NT2/D1 (cell line): ENCODE results near the gene TMEM86B.

Experiments used
- DNase-seq: peaks from one replicate; pipeline ENCODE4 v3.0.0-alpha.2; 2011; ENCODE audit warnings: low read depth, low spot score
- H3K27me3 ChIP-seq: 2 replicates; pipeline ENCODE4 v1.6.0; 2011; ENCODE audit warnings: mild to moderate bottlenecking; ENCODE audit not compliant: insufficient read length, insufficient read depth
- H3K36me3 ChIP-seq: 2 replicates; pipeline ENCODE4 v1.6.1; 2011; ENCODE audit warnings: mild to moderate bottlenecking, low read length, mixed read lengths; ENCODE audit not compliant: insufficient read depth, insufficient read length
- H3K4me1 ChIP-seq: 2 replicates; pipeline ENCODE4 v1.5.1; 2011; ENCODE audit not compliant: insufficient read depth, insufficient read length
- H3K4me3 ChIP-seq: 2 replicates; pipeline ENCODE4 v1.5.1; 2011; ENCODE audit warnings: low read depth; ENCODE audit not compliant: insufficient read length
- H3K9ac ChIP-seq: 2 replicates; pipeline ENCODE4 v1.6.0; 2011; ENCODE audit warnings: low read depth; ENCODE audit not compliant: insufficient read length
- H3K9me3 ChIP-seq: 2 replicates; pipeline ENCODE4 v1.5.1; 2011; ENCODE audit warnings: mild to moderate bottlenecking, low read length; ENCODE audit not compliant: insufficient read depth
- SUZ12 ChIP-seq: IDR thresholded peaks from 2 replicates; pipeline ENCODE4 v1.6.1; 2011; ENCODE audit not compliant: insufficient read length, insufficient read depth; ENCODE audit errors: extremely low read depth
- YY1 ChIP-seq: IDR thresholded peaks from 2 replicates; pipeline ENCODE4 v1.6.1; 2011; ENCODE audit not compliant: insufficient read length, insufficient read depth
- ZNF274 ChIP-seq: IDR thresholded peaks from 2 replicates; pipeline ENCODE4 v1.6.1; 2011; ENCODE audit warnings: mild to moderate bottlenecking, low read depth, low read length

Gene TMEM86B

DNA sequence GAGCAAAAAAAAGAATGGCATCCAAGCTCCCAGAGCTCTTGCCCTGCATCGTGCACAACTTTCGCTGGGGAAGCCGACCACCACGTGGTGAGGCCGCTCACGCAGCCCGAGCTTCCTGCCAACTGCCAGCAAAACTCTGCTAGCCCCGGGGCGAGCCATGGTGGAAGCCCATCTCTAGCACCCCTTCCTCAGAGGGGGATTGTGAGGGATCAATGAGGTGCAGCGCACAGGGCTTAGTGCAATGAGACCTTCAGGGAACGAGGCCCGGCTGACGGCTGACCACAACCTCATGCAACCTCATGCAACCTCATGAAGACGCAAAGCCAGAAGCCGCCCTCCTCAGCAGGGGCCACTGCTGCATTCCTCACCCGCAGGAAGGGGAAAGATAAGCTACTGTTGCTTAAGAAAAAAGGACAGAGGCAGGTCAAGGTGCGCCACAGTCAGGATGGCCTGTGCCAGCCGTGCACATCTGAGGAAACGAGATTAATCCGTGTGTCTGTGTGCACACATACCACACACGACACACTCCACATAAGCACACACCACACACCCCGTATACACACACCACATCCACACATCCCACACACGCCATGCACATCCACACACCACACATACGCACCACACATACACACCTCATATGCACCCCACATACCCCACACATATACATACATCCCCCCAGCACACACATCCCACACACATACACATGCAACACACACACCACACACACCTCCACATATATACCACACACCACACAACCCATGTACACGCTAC lies 41.8 kb upstream of the TMEM86B start:
- no peak overlapping the region for H3K9ac ChIP-seq
- DNase-seq, result no peak
- no peak overlapping the region for H3K4me3 ChIP-seq
- peaks cover 36% of the 10 kb centered on the region for H3K36me3 ChIP-seq
- no peaks in the 10 kb centered on the region for H3K27me3 ChIP-seq
- no peaks in the 10 kb centered on the region; the same call in 1 of the 2 replicates for H3K9me3 ChIP-seq
- TF ChIP-seq YY1 (no peak), SUZ12 (no peak), ZNF274 (no peak)
- H3K4me1 ChIP-seq, result peaks cover 4% of the 10 kb centered on the region

DNA sequence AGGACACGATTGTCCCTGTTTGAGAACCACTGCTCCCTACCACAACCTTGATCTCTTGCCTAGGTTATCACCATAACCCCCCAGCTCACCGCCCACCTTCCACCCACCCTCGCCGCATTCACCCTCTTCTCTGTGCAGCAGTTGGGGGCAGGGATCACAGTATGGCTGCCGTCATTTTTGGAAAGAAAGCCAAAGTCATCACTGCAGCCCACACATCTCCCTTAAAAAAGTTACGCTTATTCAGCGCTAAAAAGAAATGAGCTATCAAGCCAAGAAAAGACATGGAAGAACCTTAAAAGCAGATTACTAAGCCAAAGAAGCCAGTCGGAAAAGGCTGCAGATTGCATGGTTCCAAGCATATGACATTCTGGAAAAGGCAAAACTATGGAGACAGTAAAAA lies 40.7 kb upstream of the TMEM86B start:
- no peaks in the 10 kb centered on the region for H3K27me3 ChIP-seq
- peaks cover 4% of the 10 kb centered on the region for H3K4me1 ChIP-seq
- H3K36me3 ChIP-seq, result peaks cover 32% of the 10 kb centered on the region
- TF ChIP-seq ZNF274 (no peak), SUZ12 (no peak), YY1 (no peak)
- no peak overlapping the region for H3K4me3 ChIP-seq
- no peaks in the 10 kb centered on the region; the same call in 1 of the 2 replicates for H3K9me3 ChIP-seq
- H3K9ac ChIP-seq, result no peak overlapping the region
- no peak for DNase-seq

DNA sequence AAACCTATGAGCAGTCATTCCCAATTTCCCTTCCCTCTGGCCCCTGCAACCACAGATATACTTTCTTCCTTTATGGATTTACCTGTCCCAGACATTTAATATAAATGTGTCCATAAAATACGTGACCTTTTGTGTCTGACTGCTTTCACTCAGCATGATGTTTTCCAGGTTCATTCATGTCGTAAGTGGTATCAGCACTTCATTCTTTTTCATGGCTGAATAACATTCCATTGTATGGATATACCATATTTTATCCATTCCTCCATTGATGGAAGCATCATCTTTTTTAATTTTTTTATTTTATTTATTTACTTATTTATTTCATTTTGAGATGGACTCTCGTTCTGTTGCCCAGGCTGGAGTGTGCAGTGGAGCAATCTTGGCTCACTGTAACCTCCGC lies 38.3 kb upstream of the TMEM86B start:
- no peak overlapping the region for H3K4me3 ChIP-seq
- no peak overlapping the region for H3K9ac ChIP-seq
- DNase-seq, result no peak
- peaks cover 4% of the 10 kb centered on the region for H3K4me1 ChIP-seq
- no peaks in the 10 kb centered on the region; the same call in 1 of the 2 replicates for H3K9me3 ChIP-seq
- H3K27me3 ChIP-seq, result no peaks in the 10 kb centered on the region
- TF ChIP-seq SUZ12 (no peak), ZNF274 (no peak), YY1 (no peak)
- H3K36me3 ChIP-seq, result peaks cover 20% of the 10 kb centered on the region

DNA sequence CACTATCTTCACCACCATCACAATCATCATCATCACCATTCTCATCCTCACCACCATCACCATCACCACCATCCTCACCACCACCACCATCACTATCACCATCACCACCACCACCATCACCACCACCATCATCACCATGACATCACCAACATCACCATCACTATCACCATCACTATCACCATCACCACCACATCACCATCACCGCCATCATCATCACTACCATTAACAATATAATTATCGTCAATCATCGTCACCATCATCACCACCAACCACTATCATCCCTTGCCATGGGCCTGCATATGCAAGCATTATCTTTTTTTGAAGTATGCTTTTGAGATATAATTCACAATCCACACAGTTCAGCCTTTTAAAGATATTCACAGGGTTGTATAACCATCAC lies 37.8 kb upstream of the TMEM86B start:
- no peak for DNase-seq
- Histone ChIP-seq H3K27me3 (no peaks in the 10 kb centered on the region), H3K4me3 (no peak overlapping the region), H3K4me1 (peaks cover 4% of the 10 kb centered on the region), H3K9ac (no peak overlapping the region), H3K9me3 (no peaks in the 10 kb centered on the region; the same call in 1 of the 2 replicates), H3K36me3 (peaks cover 18% of the 10 kb centered on the region)
- no peak for TF ChIP-seq ZNF274

DNA sequence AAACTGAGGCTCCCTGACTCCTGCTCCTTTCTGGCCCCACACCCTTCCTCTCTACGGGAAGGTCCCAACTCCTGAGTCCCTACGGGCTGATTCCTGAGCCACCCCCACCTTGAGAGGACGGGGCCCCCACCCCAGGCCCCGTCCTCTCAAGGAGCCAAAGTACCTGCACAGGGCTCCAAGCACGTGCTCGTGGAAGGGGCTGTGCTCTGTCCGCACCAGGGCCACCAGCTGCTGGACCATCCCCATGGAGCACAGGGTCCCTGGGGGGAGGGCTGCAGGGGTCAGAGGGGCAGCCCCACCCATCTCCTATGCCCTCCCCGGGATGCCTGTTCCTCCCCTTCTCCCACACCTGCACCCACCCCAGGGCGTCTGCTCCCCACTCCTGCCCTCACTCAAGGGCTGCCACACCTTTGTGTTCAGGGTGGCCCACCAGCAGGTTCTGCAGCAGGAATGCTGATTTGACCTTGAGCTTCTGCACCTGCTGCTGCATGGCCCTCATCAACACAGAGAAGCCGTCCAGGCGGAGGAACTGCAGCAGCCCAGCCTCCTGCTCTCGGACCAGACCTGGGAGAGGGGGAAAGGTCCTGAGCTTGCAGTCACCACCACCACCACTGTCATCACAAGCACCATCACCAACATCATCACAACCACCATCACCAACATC lies 37.3 kb upstream of the TMEM86B start:
- no peak for DNase-seq
- Histone ChIP-seq H3K36me3 (peaks cover 17% of the 10 kb centered on the region), H3K9ac (no peak overlapping the region), H3K4me1 (peaks cover 4% of the 10 kb centered on the region), H3K27me3 (no peaks in the 10 kb centered on the region), H3K9me3 (no peaks in the 10 kb centered on the region; the same call in 1 of the 2 replicates), H3K4me3 (no peak overlapping the region)
- TF ChIP-seq YY1 (no peak), ZNF274 (no peak), SUZ12 (no peak)

DNA sequence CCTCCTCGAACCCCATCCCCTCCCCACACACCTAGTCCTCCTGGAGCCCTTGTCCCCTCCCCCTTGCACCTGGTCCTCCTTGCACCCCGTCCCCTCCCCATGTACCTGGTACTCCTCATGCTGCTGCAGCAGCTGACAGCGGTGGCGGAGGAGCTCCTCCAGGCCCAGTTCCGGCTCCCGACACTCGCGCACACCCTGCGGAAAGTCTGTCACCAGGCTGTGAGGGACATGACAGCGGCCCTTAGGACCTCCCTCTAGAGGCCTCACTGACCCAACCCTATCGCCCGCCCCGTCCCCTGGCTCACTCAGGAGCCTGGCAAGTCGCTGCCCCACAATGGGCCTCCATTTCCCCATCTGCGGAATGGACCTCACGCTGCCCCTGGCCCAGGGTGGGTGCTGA lies 36.6 kb upstream of the TMEM86B start:
- DNase-seq, result no peak
- Histone ChIP-seq H3K9me3 (no peaks in the 10 kb centered on the region; the same call in 1 of the 2 replicates), H3K4me3 (no peak overlapping the region), H3K36me3 (peaks cover 13% of the 10 kb centered on the region), H3K4me1 (no peaks in the 10 kb centered on the region), H3K27me3 (no peaks in the 10 kb centered on the region), H3K9ac (no peak overlapping the region)
- no peak for TF ChIP-seq SUZ12
- no peak for TF ChIP-seq YY1

DNA sequence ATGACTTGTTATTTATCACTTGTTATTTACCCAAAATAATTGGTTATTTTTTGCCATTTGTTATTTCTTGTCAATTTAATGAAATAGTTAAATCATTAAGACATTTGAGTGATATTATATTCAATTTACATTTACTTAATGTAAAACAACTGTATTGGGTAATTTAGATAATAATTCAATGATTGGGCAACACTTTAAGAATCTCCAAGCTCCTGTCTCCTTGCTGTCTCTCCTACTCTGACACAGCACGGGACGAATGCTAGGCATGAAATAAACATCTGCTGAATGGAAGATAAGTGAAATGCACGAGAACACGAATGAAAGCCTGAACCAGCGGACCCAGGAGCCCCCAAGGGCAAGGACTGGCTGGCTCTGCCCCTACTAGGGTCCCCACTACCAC lies 36.0 kb upstream of the TMEM86B start:
- Histone ChIP-seq H3K9ac (no peak overlapping the region), H3K36me3 (peaks cover 7% of the 10 kb centered on the region), H3K27me3 (no peaks in the 10 kb centered on the region), H3K4me1 (no peaks in the 10 kb centered on the region), H3K9me3 (no peaks in the 10 kb centered on the region; the same call in 1 of the 2 replicates), H3K4me3 (no peak overlapping the region)
- TF ChIP-seq YY1, result no peak
- TF ChIP-seq SUZ12, result no peak
- no peak for TF ChIP-seq ZNF274
- DNase-seq, result no peak
